IMR-90 (cell line): ENCODE data around the gene SLC47A2. TPM values are rescaled to one million over a fixed set of nuclear protein-coding genes. Genes with fewer than 3 reads are reported as not detected.

Source experiments
- ATAC-seq: fragments of 200-7000 bp; cut with Tn5 transposase; 2 replicates; pipeline ENCODE4 v1.9.1; 2020; ENCODE audit warnings: low read depth, mild to moderate bottlenecking, moderate library complexity
- BruUV-seq: library from RNA; stranded (reverse); fragments of 400-500 nt; replicated peaks from 2 replicates; lab custom pipeline; 2021; lab: Mats Ljungman, UMichigan
- CTCF ChIA-PET: fragments of 300-600 bp; formaldehyde crosslinking; extraction: SDS; loops from one replicate; lab custom pipeline; 2021; ENCODE audit warnings: antibody characterized with exemption; lab: Yijun Ruan, JAX
- POLR2A ChIA-PET: fragments of 300-600 bp; sonication (Branson Sonifier 250); formaldehyde crosslinking; loops from one replicate; lab custom pipeline; 2022; ENCODE audit warnings: antibody characterized with exemption; ENCODE audit not compliant: unreplicated experiment; lab: Charles Lee
- DNase-seq: peaks from one replicate; pipeline ENCODE4 v3.0.0; 2013
- H2AFZ ChIP-seq: replicated peaks from 2 replicates; pipeline ENCODE3; 2013; ENCODE audit warnings: low read length, mild to moderate bottlenecking; ENCODE audit not compliant: poor library complexity
- H2AK5ac ChIP-seq: 2 replicates; pipeline ENCODE4 v1.6.1; 2013; ENCODE audit warnings: low read depth, low read length, inconsistent platforms
- H2AK9ac ChIP-seq: replicated peaks from 2 replicates; pipeline ENCODE3; 2013; ENCODE audit warnings: mild to moderate bottlenecking, low read depth, low read length, moderate library complexity; ENCODE audit not compliant: poor library complexity
- H2BK120ac ChIP-seq: 2 replicates; pipeline ENCODE4 v1.6.1; 2013; ENCODE audit warnings: low read depth, low read length, inconsistent platforms
- H2BK15ac ChIP-seq: 3 replicates; pipeline ENCODE4 v1.6.1; 2013; ENCODE audit warnings: low read depth, low read length, inconsistent platforms
- H2BK20ac ChIP-seq: 2 replicates; pipeline ENCODE4 v1.6.1; 2013; ENCODE audit warnings: low read depth, mild to moderate bottlenecking, inconsistent platforms, low read length, moderate library complexity
- H2BK5ac ChIP-seq: 2 replicates; pipeline ENCODE4 v1.6.1; 2013; ENCODE audit warnings: mild to moderate bottlenecking, low read depth, low read length, inconsistent platforms; ENCODE audit not compliant: poor library complexity, severe bottlenecking
- H3K14ac ChIP-seq: replicated peaks from 2 replicates; pipeline ENCODE4 v1.6.1; 2013; ENCODE audit warnings: low read depth, low read length, inconsistent platforms
- H3K18ac ChIP-seq: 2 replicates; pipeline ENCODE4 v1.6.1; 2013; ENCODE audit warnings: low read depth, low read length, control low read depth
- H3K23ac ChIP-seq: 2 replicates; pipeline ENCODE4 v1.6.1; 2013; ENCODE audit warnings: low read depth, low read length, inconsistent platforms
- H3K27ac ChIP-seq: 2 replicates; pipeline ENCODE4 v1.5.1; 2013; ENCODE audit warnings: mild to moderate bottlenecking, control low read depth, low read length; ENCODE audit not compliant: insufficient read depth
- H3K27me3 ChIP-seq: 2 replicates; pipeline ENCODE4 v1.6.1; 2013; ENCODE audit warnings: low read length; ENCODE audit not compliant: control insufficient read depth, insufficient read depth
- H3K36me3 ChIP-seq: 2 replicates; pipeline ENCODE4 v1.6.1; 2013; ENCODE audit warnings: low read length, mixed read lengths; ENCODE audit not compliant: control insufficient read depth, insufficient read depth
- H3K4ac ChIP-seq: 2 replicates; pipeline ENCODE4 v1.6.1; 2013; ENCODE audit warnings: low read depth, low read length, inconsistent platforms
- H3K4me1 ChIP-seq: 2 replicates; pipeline ENCODE4 v1.6.1; 2013; ENCODE audit warnings: low read length, mixed read lengths; ENCODE audit not compliant: control insufficient read depth, insufficient read depth
- H3K4me2 ChIP-seq: 2 replicates; pipeline ENCODE4 v1.6.1; 2013; ENCODE audit warnings: low read depth, mild to moderate bottlenecking, control low read depth, low read length, moderate library complexity
- H3K4me3 ChIP-seq: 2 replicates; pipeline ENCODE4 v1.5.1; 2013; ENCODE audit warnings: low read depth, mild to moderate bottlenecking, control low read depth, low read length, moderate library complexity; ENCODE audit not compliant: insufficient read depth
- H3K56ac ChIP-seq: 2 replicates; pipeline ENCODE4 v1.6.1; 2013; ENCODE audit warnings: low read length, inconsistent platforms; ENCODE audit not compliant: insufficient read depth; ENCODE audit errors: extremely low read depth
- H3K79me1 ChIP-seq, 2 experiments: 2 replicates each; pipeline ENCODE4 v1.6.1; 2013; ENCODE audit warnings: low read length in 2 of 2, inconsistent platforms in 1 of 2, low read depth in 1 of 2
- H3K9ac ChIP-seq: 2 replicates; pipeline ENCODE4 v1.6.1; 2013; ENCODE audit warnings: low read depth, low read length, control low read depth
- H3K9me1 ChIP-seq: 2 replicates; pipeline ENCODE4 v1.6.1; 2013; ENCODE audit warnings: low read length, inconsistent platforms; ENCODE audit not compliant: insufficient read depth
- H3K9me3 ChIP-seq: 2 replicates; pipeline ENCODE4 v1.6.1; 2013; ENCODE audit warnings: low read length; ENCODE audit not compliant: control insufficient read depth, insufficient read depth
- H4K20me1 ChIP-seq: 2 replicates; pipeline ENCODE4 v1.6.1; 2013; ENCODE audit warnings: low read length, inconsistent platforms; ENCODE audit not compliant: insufficient read depth
- H4K5ac ChIP-seq: 2 replicates; pipeline ENCODE4 v1.6.1; 2013; ENCODE audit warnings: mild to moderate bottlenecking, low read depth, low read length, control low read depth
- H4K8ac ChIP-seq, 2 experiments: 2 replicates each; pipeline ENCODE4 v1.6.1; 2013; ENCODE audit warnings: low read depth in 2 of 2, low read length in 2 of 2, control low read depth in 1 of 2, inconsistent platforms in 1 of 2
- H4K91ac ChIP-seq: 2 replicates; pipeline ENCODE4 v1.6.1; 2013; ENCODE audit warnings: low read depth, low read length, inconsistent platforms; ENCODE audit not compliant: insufficient read depth
- CEBPB ChIP-seq: IDR thresholded peaks from 2 replicates; pipeline ENCODE4 v1.6.1; 2012; ENCODE audit warnings: low read depth, low read length, improper control_type of control experiment
- CTCF ChIP-seq: conservative IDR thresholded peaks from 2 replicates; pipeline ENCODE4 v1.5.1; 2012; ENCODE audit warnings: mild to moderate bottlenecking, low read depth, low read length, improper control_type of control experiment
- MAZ ChIP-seq: IDR thresholded peaks from 2 replicates; pipeline ENCODE4 v1.6.1; 2012; ENCODE audit warnings: low read depth, mild to moderate bottlenecking, low read length, improper control_type of control experiment, moderate library complexity, borderline replicate concordance
- NFE2L2 ChIP-seq: fragments of 150-350 bp; IDR thresholded peaks from 2 replicates; pipeline ENCODE4 v1.6.1; 2016; ENCODE audit warnings: low read depth, mild to moderate bottlenecking, low read length
- RAD21 ChIP-seq: IDR thresholded peaks from 2 replicates; pipeline ENCODE4 v1.6.1; 2012; ENCODE audit warnings: low read length, improper control_type of control experiment
- RCOR1 ChIP-seq: IDR thresholded peaks from 2 replicates; pipeline ENCODE4 v1.6.1; 2012; ENCODE audit warnings: mild to moderate bottlenecking, low read length, improper control_type of control experiment; ENCODE audit not compliant: insufficient replicate concordance
- SMC3 ChIP-seq: fragments of 150-350 bp; IDR thresholded peaks from 2 replicates; pipeline ENCODE4 v1.6.1; 2016; ENCODE audit warnings: low read depth, mild to moderate bottlenecking, antibody characterized with exemption, low read length, moderate library complexity
- WGBS, 2 experiments: methylation state at CpG; one replicate each; pipeline versions ENCODE4 v1.1.5 to v1.1.7; 2013; ENCODE audit warnings: missing lambda C conversion rate in 2 of 2; ENCODE audit not compliant: insufficient read length in 1 of 2; ENCODE audit errors: extremely low coverage in 2 of 2; 5-methylcytosine and 5-hydroxymethylcytosine counted together
- dilution Hi-C: fragments of 300-500 bp; cut with HindIII; formaldehyde crosslinking; loops from one replicate; pipeline ENCODE4 v1.14.3; 2018; ENCODE audit warnings: low sequenced_read_pairs; ENCODE audit not compliant: unreplicated experiment
- in situ Hi-C: fragments of 300-500 bp; cut with MboI; formaldehyde crosslinking; loops from 3 replicates; pipeline ENCODE4 v1.14.3; 2019; ENCODE audit warnings: low sequenced_read_pairs, inconsistent platforms, mixed read lengths
- intact Hi-C: fragments of 100-400 bp; cut with micrococcal nuclease; formaldehyde crosslinking; loops from 2 replicates; pipeline ENCODE4 v1.10.0; 2022
- polyA plus RNA-seq, 3 experiments: library from polyadenylated mRNA; depleted of rRNA; stranded (reverse); fragments of >200 nt; gene quantifications; 2 replicates each; pipeline ENCODE4 v1.2.3, GENCODE V29; 2012; ENCODE audit warnings: low replicate concordance in 1 of 3
- total RNA-seq: library from RNA; depleted of rRNA; stranded (reverse); fragments of >200 nt; gene quantifications from 2 replicates; pipeline ENCODE4 v1.2.3, GENCODE V29; 2012

SLC47A2 gene
- total and polyA plus RNA-seq, 2 of the 4 experiments (the other 2 are of a cell fraction), result not detected

GRCh38 chr17:19762515-19762961 lies 46.2 kb upstream of the SLC47A2 start:
- Histone ChIP-seq H3K4me1 (no peaks in the 10 kb centered on the region), H3K4ac (no peak overlapping the region), H4K8ac (no peak overlapping the region), H2AFZ (no peak overlapping the region), H4K91ac (no peak overlapping the region), H2BK20ac (no peak overlapping the region), H3K4me3 (no peak overlapping the region), H3K23ac (no peak overlapping the region), H3K79me1 (no peaks in the 10 kb centered on the region), H3K27ac (no peak overlapping the region), H3K27me3 (peaks cover 40% of the 10 kb centered on the region), H4K5ac (no peak overlapping the region), H3K9me3 (0 out of 2 replicates have a peak, but pooled peaks cover 2% of the 10 kb centered on the region), H2BK15ac (no peak overlapping the region), H2BK5ac (no peak overlapping the region), H3K9ac (no peak overlapping the region), H3K18ac (no peak overlapping the region), H3K56ac (no peak overlapping the region), H2AK9ac (peak overlapping the region; percentile 66), H3K4me2 (no peak overlapping the region), H3K9me1 (no peaks in the 10 kb centered on the region), H2AK5ac (no peak overlapping the region), H4K20me1 (no peaks in the 10 kb centered on the region), H3K14ac (no peak overlapping the region), H2BK120ac (no peak overlapping the region), H3K36me3 (no peaks in the 10 kb centered on the region)
- ChIA-PET CTCF (interaction anchor here (0.6 to 2.1 kb wide), 15 partner anchors 9 to 399 kb away, joined by 3 to 15 read pairs (median 4); partner anchors contain the start of gene ALDH3A2), POLR2A (no interaction called here)
- ATAC-seq (peak; percentile 89), DNase-seq (peak; percentile 59)
- dilution Hi-C loops, result no loop called here
- intact Hi-C loops, result loop anchor here (1.0 to 5.0 kb wide), 4 partner anchors 114 to 400 kb away; partner anchors contain the start of genes ALDH3A2, B9D1 and MAPK7
- BruUV-seq, result no TSS peak
- in situ Hi-C loops, result loop anchor here (5.0 kb wide), 2 partner anchors 240 to 400 kb away; partner anchors contain the start of gene B9D1
- TF ChIP-seq RAD21, result peak; percentile 70
- TF ChIP-seq CTCF, result peak; percentile 80
- TF ChIP-seq RCOR1, result no peak
- no peak for TF ChIP-seq NFE2L2
- TF ChIP-seq MAZ, result no peak
- TF ChIP-seq CEBPB, result no peak
- peak; percentile 83 for TF ChIP-seq SMC3
- 14% methylated on average over 10 of the region's 15 CpGs; no CpG with 5 or more reads in 1 of the 2 experiments for WGBS, 2 experiments
